Kidney capillary endothelial cell (primary cell): ENCODE results near the gene SELL.
"Not testable (repeated sequence)": the region's sequence is repeated elsewhere in the genome, so short reads cannot be mapped to it uniquely, and the experiment has no call there.

ENCODE experiments used
- DNase-seq: peaks from one replicate; pipeline ENCODE4 v3.0.0-alpha.2; 2018; ENCODE audit warnings: low spot score

Gene SELL

DNA sequence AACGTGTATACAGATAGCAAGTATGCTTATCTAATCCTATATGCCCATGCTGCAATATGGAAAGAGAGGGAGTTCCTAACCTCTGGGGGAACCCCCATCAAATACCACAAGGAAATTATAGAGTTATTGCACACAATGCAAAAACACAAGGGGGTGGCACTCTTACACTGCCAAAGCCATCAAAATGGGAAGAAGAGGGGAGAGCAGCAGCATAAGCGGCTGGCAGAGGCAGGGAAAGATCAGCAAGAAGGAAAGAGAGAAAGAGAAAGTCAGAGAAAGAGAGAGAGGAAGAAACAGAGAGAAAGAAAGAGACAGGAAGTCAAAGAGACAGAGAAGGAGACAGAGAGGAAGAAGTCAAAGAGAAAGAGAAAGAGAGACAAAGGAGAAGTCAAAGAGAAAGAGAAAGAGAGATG is 44.2 kb downstream of the SELL start:
- not testable (repeated sequence) for DNase-seq

DNA sequence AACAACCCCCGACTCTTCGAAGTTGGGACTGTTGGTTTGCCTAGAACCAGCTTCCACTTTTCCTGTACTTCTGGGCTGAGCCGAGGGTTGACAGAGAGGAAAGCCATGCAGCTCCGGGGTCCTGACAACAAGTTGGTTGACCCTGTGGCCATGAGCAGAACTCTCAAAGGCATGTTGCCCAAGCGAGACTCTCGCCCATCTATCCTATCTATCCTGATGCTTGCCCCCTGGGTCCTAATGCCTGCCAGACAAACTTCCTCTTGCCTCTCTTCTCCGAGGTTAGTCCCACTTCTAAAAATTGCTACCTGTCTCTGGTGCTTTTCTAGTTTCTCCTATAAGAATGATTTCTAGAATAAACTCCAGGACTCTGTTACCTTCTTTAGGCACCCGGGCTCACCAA is 48.7 kb downstream of the SELL start:
- DNase-seq, result not testable (repeated sequence)

DNA sequence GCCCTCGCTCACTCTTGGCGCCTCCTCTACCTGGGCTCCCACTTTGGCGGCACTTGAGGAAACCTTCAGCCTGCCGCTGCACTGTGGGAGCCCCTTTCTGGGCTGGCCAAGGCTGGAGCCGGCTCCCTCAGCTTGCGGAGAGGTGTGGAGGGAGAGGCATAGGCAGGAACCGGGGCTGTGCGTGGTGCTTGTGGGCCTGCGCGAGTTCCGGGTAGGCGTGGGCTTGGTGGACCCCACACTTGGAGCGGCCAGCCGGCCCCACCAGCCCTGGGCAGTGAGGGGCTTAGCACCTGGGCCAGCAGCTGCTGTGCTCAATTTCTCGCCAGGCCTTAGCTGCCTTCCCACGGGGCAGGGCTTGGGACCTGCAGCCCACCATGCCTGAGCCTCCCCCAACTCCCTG is 50.4 kb downstream of the SELL start:
- DNase-seq, result not testable (repeated sequence)

DNA sequence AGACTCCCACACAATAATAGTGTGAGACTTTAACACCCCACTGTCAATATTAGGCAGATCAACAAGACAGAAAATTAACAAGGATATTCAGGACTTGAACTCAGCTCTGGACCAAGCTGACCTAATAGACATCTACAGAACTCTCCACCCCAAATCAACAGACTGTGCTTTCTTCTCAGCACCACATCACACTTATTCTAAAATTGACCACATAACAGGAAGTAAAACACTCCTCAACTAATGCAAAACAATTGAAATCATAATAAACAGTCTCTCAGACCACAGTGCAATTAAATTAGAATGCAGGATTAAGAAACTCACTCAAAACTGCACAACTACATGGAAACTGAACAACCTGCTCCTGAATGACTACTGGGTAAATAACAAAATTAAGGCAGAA is 52.6 kb downstream of the SELL start:
- not testable (repeated sequence) for DNase-seq

DNA sequence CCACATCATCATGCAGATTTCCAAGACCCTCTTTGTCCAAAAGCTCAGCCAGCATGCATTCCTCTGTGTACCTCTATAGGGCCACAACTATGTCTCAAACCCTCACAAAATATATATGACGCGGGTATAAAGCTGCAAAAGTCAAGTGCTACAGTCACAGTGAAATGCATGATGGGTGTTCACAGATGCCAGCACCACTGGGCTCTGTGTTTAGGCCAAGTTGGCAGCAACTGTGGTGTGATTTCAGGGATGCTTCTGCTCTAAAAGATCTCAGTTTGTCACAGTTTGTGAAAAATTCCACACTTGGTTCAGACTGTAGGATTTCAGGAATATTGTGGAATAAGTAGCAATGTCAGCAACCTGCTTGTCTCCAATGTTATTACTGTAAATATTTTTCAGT is 57.5 kb downstream of the SELL start:
- no peak for DNase-seq

DNA sequence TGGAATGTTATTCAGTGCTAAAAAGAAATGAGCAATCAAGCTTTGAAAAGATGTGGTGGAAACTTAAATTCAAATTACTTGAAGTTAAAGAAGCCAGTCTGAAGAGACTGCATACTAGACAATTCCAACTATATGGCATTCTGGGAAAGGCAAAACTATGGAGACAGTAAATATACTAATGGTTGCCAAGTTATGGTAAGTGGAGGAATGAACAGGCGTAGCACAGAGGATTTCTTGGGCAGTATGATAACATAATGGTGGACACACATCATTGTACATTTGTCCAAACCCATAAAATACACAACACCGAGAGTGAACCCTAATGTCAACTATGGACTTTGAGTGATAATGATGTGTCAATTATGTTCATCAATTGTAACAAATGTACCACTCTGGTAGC is 60.4 kb downstream of the SELL start:
- DNase-seq, result no peak

DNA sequence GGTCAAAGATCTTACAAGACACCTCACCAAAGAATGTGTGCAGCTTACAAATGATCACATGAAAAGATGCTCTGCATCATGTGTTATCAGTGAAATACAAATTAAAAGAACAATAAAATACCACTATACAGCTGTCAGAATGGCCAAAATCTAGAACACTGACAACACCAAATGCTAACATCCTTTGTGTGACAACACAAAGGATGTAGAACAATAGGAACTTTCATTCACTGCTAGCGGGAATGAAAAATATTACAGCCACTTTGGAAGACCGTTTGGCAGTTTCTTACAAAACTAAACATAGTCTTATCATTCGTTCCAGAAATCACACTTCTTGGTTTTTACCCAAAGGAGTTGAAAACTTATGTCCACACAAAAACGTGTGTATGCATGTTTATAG is 60.9 kb downstream of the SELL start:
- DNase-seq, result peak; percentile 4

DNA sequence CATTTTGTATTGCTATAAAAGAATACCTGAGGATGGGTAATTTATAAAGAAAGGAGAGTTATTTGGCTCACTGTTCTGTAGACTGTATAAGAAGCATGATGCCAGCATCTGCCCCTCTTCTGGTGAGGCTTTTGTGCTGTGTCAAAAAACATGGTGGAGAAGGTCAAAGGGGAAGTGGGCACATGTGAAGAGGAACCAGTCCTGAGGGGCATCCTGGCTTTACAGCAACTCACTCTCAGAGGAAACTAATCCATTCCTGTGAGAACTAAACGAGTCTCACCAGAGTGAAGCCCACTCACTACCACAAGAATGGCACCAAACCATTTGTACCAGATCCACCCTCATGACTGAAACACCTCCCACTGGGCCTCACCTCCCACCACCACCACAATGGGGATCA is 62.7 kb downstream of the SELL start:
- DNase-seq, result no peak

DNA sequence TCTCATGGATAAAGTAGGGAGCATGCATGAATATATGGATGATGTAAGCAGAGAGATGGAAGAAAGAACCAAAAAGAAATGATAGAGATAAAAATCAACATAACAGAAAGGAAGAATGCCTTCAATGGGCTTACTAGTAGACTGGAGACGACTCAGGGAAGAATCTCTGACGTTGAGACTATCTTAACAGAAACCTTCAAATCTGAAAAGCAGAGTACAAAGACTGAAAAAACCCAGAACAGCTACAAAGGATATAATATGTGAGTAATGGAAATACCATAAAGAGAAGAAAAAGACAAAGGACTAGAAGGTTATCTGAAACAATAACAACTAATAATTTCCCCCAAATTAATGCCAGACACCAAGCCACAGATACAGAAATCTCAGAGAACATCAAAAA is 63.2 kb downstream of the SELL start:
- DNase-seq, result no peak

DNA sequence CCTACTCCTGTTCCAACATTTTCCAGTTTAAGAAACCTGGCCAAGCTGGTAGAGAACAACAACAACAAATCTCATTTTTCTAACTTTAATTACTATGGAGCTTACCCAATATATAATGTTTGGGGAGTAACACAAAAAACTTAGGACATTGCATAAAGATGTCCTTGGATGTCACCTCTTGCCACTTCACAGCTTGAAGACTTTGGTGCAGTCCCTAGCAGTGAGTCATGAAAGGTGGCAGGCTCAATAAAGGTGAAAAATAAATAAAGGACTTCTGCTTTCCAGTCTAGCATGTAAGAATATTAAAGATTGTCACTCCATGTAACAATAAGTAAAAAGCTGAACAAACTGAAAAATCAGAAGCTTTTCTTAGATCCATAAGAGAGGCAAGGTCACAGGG is 63.9 kb downstream of the SELL start:
- DNase-seq, result no peak

DNA sequence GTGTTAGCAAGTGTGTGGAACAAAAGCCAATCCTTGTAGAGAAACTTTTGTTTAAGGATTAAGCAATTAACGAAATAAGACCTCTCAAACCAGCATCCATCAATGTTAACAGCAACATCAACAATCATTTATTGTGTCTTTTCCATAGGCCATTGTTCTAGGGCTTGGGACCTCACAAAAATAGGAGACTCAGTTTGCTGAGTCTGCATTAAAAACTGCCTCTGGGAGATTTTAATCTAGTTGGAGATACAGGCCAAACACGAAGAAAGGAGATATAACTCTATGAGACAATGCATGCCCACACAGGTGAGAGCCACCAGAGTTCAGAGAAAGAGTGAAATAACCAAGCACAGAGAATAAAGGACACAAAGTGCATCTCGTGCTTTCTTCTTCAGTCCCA is 67.1 kb downstream of the SELL start:
- no peak for DNase-seq
